Measurements from ENCODE around the gene PPARA. TPM values are rescaled to one million over a fixed set of nuclear protein-coding genes. Genes with fewer than 3 reads are reported as not detected.

Gene PPARA
- total and polyA plus RNA-seq, 2 donors (not counting 1 experiment from before 2014, with no cell fraction given): 10.2 to 17.5 TPM

DNA sequence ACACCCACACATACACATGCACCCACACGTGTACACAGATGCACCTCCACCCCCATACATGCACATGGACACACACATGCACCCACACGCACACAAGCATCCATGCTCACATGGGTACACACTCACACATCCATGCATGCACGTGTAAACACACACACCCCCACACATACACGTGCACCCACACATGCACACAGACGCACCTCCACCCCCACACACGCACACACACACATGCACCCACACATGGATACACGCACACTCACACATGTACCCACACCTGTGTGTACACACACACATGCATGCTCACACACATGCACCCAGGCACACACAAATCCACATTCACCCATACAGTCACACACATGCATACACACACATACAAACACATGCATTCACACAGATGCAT is 75.3 kb downstream of the PPARA start:
- no peak for DNase-seq (ENCODE audit: low read depth in 2 of 2)
- Histone ChIP-seq H3K9ac (ENCODE audit: insufficient read depth, low read length) (no peak overlapping the region), H4K20me1 (ENCODE audit: control insufficient read depth, extremely low read depth, insufficient read depth, low read length) (no peaks in the 10 kb centered on the region), H3K79me2 (ENCODE audit: control insufficient read depth, insufficient read depth, low read length) (no peaks in the 10 kb centered on the region), H2AFZ (ENCODE audit: low read length) (no peak overlapping the region), H3K27ac (ENCODE audit: insufficient read depth, low read length) (no peak overlapping the region), H3K4me2 (ENCODE audit: extremely low read depth, insufficient read depth, low read length) (no peak overlapping the region), H3K4me3 (replicated peaks in 1 of 4; ENCODE audit: control extremely low read depth in 1 of 4, insufficient read depth in 1 of 4, low read depth in 3 of 4, low read length in 4 of 4) (no peak overlapping the region), H3K9me3 (ENCODE audit: control insufficient read depth, insufficient read depth, low read depth, low read length) (no peaks in the 10 kb centered on the region), H3K36me3 (ENCODE audit: control insufficient read depth, insufficient read depth, low read length) (peaks cover 2% of the 10 kb centered on the region), H3K4me1 (ENCODE audit: control insufficient read depth, extremely low read depth, insufficient read depth, low read length) (no peaks in the 10 kb centered on the region), H3K27me3 (ENCODE audit: control insufficient read depth, insufficient read depth, low read length) (no peaks in the 10 kb centered on the region)
- TF ChIP-seq, protein P1, sequence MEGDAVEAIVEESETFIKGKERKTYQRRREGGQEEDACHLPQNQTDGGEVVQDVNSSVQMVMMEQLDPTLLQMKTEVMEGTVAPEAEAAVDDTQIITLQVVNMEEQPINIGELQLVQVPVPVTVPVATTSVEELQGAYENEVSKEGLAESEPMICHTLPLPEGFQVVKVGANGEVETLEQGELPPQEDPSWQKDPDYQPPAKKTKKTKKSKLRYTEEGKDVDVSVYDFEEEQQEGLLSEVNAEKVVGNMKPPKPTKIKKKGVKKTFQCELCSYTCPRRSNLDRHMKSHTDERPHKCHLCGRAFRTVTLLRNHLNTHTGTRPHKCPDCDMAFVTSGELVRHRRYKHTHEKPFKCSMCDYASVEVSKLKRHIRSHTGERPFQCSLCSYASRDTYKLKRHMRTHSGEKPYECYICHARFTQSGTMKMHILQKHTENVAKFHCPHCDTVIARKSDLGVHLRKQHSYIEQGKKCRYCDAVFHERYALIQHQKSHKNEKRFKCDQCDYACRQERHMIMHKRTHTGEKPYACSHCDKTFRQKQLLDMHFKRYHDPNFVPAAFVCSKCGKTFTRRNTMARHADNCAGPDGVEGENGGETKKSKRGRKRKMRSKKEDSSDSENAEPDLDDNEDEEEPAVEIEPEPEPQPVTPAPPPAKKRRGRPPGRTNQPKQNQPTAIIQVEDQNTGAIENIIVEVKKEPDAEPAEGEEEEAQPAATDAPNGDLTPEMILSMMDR (conservative IDR thresholded peaks at IDR 0.05 in 1 of 2, IDR thresholded peaks at IDR 0.05 in 1 of 2; ENCODE audit: low read depth in 1 of 2, low read length in 2 of 2): no peak
- TF ChIP-seq EZH2 (IDR thresholded peaks at IDR 0.05; ENCODE audit: low read length, missing control alignments): no peak

DNA sequence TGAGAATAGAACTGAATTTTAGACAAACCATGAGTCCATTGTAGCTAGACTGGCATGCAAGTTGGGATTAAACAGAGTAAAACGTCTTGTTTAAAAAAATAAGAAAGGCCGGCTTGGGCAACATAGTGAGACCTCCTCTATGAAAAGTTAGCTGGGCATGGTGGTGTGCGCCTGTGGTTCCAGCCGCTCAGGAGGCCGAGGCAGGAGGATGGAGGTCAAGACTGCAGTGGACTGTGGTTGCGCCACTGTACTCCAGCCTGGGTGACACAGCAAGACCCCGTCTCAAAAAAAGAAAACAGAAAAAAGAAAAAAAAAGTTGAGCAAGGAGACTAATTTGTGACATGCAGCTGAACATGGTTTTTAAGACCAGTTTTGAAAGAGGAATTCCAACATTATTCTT is 76.3 kb downstream of the PPARA start:
- TF ChIP-seq EZH2 (IDR thresholded peaks at IDR 0.05; ENCODE audit: low read length, missing control alignments): no peak
- TF ChIP-seq, protein P1 (conservative IDR thresholded peaks at IDR 0.05 in 1 of 2, IDR thresholded peaks at IDR 0.05 in 1 of 2; ENCODE audit: low read depth in 1 of 2, low read length in 2 of 2): no peak
- Histone ChIP-seq H3K9ac (ENCODE audit: insufficient read depth, low read length) (no peak overlapping the region), H3K27ac (ENCODE audit: insufficient read depth, low read length) (no peak overlapping the region), H2AFZ (ENCODE audit: low read length) (no peak overlapping the region), H3K4me1 (ENCODE audit: control insufficient read depth, extremely low read depth, insufficient read depth, low read length) (no peaks in the 10 kb centered on the region), H3K36me3 (ENCODE audit: control insufficient read depth, insufficient read depth, low read length) (peaks cover 2% of the 10 kb centered on the region), H3K79me2 (ENCODE audit: control insufficient read depth, insufficient read depth, low read length) (no peaks in the 10 kb centered on the region), H4K20me1 (ENCODE audit: control insufficient read depth, extremely low read depth, insufficient read depth, low read length) (no peaks in the 10 kb centered on the region), H3K4me2 (ENCODE audit: extremely low read depth, insufficient read depth, low read length) (no peak overlapping the region), H3K27me3 (ENCODE audit: control insufficient read depth, insufficient read depth, low read length) (no peaks in the 10 kb centered on the region), H3K4me3 (replicated peaks in 1 of 4; ENCODE audit: control extremely low read depth in 1 of 4, insufficient read depth in 1 of 4, low read depth in 3 of 4, low read length in 4 of 4) (no peak overlapping the region), H3K9me3 (ENCODE audit: control insufficient read depth, insufficient read depth, low read depth, low read length) (no peaks in the 10 kb centered on the region)
- no peak for DNase-seq (ENCODE audit: low read depth in 2 of 2)

DNA sequence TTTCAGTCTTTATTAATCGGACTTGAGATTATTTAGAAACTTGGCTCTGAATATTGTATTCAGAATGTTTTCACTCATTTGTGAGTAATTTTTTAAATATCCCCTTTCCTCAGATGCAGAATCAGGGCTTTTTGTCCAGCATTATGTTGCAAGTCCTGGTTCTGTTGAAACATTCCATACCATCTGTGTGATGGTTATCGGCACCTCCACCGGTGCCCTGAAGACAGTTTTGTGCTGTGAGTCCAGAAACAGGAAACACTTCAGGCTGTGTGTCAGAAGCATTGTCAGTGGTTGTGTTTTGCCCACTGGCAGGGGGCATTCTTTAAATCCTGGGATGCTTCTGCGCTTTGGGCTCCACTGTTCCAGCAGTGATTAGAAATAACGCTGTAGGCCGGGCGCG is 79.4 kb downstream of the PPARA start:
- no peaks in the 10 kb centered on the region for H3K79me2 ChIP-seq (ENCODE audit: control insufficient read depth, insufficient read depth, low read length)
- no peak overlapping the region for H3K27ac ChIP-seq (ENCODE audit: insufficient read depth, low read length)
- H2AFZ ChIP-seq (ENCODE audit: low read length): no peak overlapping the region
- DNase-seq (ENCODE audit: low read depth in 2 of 2): no peak
- no peaks in the 10 kb centered on the region for H3K4me1 ChIP-seq (ENCODE audit: control insufficient read depth, extremely low read depth, insufficient read depth, low read length)
- H4K20me1 ChIP-seq (ENCODE audit: control insufficient read depth, extremely low read depth, insufficient read depth, low read length): no peaks in the 10 kb centered on the region
- H3K9ac ChIP-seq (ENCODE audit: insufficient read depth, low read length): no peak overlapping the region
- TF ChIP-seq, protein P1 (conservative IDR thresholded peaks at IDR 0.05 in 1 of 2, IDR thresholded peaks at IDR 0.05 in 1 of 2; ENCODE audit: low read depth in 1 of 2, low read length in 2 of 2): no peak
- TF ChIP-seq EZH2 (IDR thresholded peaks at IDR 0.05; ENCODE audit: low read length, missing control alignments): no peak
- no peaks in the 10 kb centered on the region for H3K27me3 ChIP-seq (ENCODE audit: control insufficient read depth, insufficient read depth, low read length)
- H3K4me3 ChIP-seq (replicated peaks in 1 of 4; ENCODE audit: control extremely low read depth in 1 of 4, insufficient read depth in 1 of 4, low read depth in 3 of 4, low read length in 4 of 4): no peak overlapping the region
- peaks cover 2% of the 10 kb centered on the region for H3K36me3 ChIP-seq (ENCODE audit: control insufficient read depth, insufficient read depth, low read length)
- H3K4me2 ChIP-seq (ENCODE audit: extremely low read depth, insufficient read depth, low read length): no peak overlapping the region
- no peaks in the 10 kb centered on the region for H3K9me3 ChIP-seq (ENCODE audit: control insufficient read depth, insufficient read depth, low read depth, low read length)

Measured in fibroblast of lung (primary cell).